Activated T-cell treated with anti-CD3 and anti-CD28 coated beads, Interleukin-2, amount 50 U/mL, for 24 hours (primary cell): ENCODE results near the gene RBM12.
"Not testable (repeated sequence)": the region's sequence is repeated elsewhere in the genome, so short reads cannot be mapped to it uniquely, and the experiment has no call there.

Experiments
- DNase-seq: peaks from one replicate; pipeline ENCODE4 v3.0.0-alpha.2; 2020
- H3K27ac Mint-ChIP-seq: 2 replicates; pipeline ENCODE4 v1.8.0; 2020; ENCODE audit warnings: mild to moderate bottlenecking, mixed read lengths
- H3K27me3 Mint-ChIP-seq: 2 replicates; pipeline ENCODE4 v1.8.0; 2020; ENCODE audit warnings: mixed read lengths
- H3K36me3 Mint-ChIP-seq: 2 replicates; pipeline ENCODE4 v1.8.0; 2020; ENCODE audit warnings: low read depth, mixed read lengths
- H3K4me1 Mint-ChIP-seq: 2 replicates; pipeline ENCODE4 v1.8.0; 2020; ENCODE audit warnings: low read depth, mixed read lengths
- H3K4me3 Mint-ChIP-seq: 2 replicates; pipeline ENCODE4 v1.8.0; 2020; ENCODE audit warnings: mild to moderate bottlenecking, moderate library complexity, mixed read lengths
- H3K9me3 Mint-ChIP-seq: 2 replicates; pipeline ENCODE4 v1.8.0; 2020; ENCODE audit warnings: mixed read lengths

RBM12 gene, protein sequence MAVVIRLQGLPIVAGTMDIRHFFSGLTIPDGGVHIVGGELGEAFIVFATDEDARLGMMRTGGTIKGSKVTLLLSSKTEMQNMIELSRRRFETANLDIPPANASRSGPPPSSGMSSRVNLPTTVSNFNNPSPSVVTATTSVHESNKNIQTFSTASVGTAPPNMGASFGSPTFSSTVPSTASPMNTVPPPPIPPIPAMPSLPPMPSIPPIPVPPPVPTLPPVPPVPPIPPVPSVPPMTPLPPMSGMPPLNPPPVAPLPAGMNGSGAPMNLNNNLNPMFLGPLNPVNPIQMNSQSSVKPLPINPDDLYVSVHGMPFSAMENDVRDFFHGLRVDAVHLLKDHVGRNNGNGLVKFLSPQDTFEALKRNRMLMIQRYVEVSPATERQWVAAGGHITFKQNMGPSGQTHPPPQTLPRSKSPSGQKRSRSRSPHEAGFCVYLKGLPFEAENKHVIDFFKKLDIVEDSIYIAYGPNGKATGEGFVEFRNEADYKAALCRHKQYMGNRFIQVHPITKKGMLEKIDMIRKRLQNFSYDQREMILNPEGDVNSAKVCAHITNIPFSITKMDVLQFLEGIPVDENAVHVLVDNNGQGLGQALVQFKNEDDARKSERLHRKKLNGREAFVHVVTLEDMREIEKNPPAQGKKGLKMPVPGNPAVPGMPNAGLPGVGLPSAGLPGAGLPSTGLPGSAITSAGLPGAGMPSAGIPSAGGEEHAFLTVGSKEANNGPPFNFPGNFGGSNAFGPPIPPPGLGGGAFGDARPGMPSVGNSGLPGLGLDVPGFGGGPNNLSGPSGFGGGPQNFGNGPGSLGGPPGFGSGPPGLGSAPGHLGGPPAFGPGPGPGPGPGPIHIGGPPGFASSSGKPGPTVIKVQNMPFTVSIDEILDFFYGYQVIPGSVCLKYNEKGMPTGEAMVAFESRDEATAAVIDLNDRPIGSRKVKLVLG

GRCh38 chr20:35664466-35665206 is at the start of gene RBM12, which contains the start of gene CPNE1:
RBM12 (minus strand) TSS chr20:35664900; CDS start chr20:35655322, 9,578 bp downstream.
CPNE1 (minus strand) TSS chr20:35664900; CDS start chr20:35632923, 31,977 bp downstream.
- H3K27me3 Mint-ChIP-seq: no peaks in the 10 kb centered on the region
- peaks cover 67% of the 10 kb centered on the region for H3K36me3 Mint-ChIP-seq
- DNase-seq: peak; percentile 96
- no peaks in the 10 kb centered on the region for H3K9me3 Mint-ChIP-seq
- H3K4me1 Mint-ChIP-seq: peaks cover 36% of the 10 kb centered on the region
- peak within 1 kb of the TSS; percentile 96 for H3K4me3 Mint-ChIP-seq
- H3K27ac Mint-ChIP-seq: peak within 1 kb of the TSS; percentile 95

DNA sequence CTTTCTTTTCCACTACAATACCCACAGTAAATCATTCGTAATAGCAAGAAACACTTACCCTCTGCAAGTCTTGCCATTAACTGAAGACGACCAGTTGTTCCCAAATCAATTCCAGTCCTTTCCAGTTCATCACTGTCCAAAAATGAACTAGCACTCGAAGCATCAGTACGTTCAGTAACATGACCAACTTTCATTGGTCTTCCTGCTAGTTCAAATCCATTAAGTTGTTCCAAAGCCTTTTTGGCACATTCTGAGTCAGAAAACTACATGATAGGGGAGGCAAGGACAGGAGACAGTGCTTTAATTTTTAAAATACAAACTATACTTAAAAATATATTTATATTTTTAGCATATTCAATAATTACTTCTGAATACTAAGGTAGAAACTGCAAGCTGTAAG is 49.4 kb upstream of the RBM12 start:
- Mint-ChIP-seq H3K36me3 (peaks cover 96% of the 10 kb centered on the region), H3K4me1 (peaks cover 71% of the 10 kb centered on the region), H3K27me3 (no peaks in the 10 kb centered on the region), H3K27ac (peak overlapping the region; percentile 75), H3K4me3 (no peak overlapping the region), H3K9me3 (no peaks in the 10 kb centered on the region)
- no peak for DNase-seq

DNA sequence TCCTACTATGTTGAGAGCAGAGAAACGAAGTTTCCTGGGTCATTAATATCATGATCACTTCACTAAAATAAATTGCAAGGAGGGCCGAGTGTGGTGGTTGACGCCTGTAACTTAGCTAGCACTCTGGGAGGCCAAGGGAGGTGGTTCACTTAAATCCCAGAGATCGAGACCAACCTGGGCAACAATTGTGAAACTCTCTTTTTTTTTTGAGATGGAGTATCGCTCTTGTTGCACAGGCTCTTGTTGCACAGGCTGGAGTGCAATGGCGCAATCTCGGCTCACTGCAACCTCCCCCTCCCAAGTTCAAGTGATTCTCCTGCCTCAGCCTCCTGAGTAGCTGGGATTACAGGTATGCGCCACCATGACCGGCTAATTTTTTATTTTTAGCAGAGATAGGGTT is 48.4 kb upstream of the RBM12 start:
- not testable (repeated sequence) for H3K9me3 Mint-ChIP-seq, H3K4me3 Mint-ChIP-seq, H3K27me3 Mint-ChIP-seq
- peaks cover 96% of the 10 kb centered on the region for H3K36me3 Mint-ChIP-seq
- peak overlapping the region; percentile 84 for H3K27ac Mint-ChIP-seq
- peak; percentile 26 for DNase-seq
- peaks cover 69% of the 10 kb centered on the region for H3K4me1 Mint-ChIP-seq

DNA sequence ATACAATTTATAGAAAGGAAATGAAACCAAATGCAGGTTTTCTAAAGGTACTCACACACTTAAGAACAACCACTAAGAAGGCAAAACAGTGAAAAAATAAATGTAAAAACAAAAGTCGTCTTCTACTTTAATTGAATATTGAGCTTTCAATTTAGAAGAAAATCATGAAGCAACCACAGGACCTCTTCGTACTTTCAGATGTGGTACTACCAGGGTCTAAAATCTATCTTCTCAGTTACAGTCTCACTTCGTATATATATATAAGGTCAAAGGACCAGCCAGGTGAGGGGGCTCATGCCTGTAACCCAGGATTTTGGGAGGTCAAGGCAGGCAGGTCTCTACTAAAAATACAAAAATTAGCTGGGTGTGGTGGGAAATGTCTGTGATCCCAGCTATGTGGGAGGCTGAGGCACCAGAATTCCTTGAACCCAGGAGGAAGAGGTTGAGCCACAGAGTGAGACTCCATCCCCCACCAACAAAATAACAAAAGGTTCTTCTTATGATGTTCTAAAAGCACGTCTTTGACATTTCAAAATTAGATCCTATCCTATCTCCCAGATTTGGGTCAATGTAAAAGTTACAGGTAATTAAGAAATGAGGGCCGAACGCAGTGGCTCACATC is 47.0 kb upstream of the RBM12 start:
- H3K4me1 Mint-ChIP-seq: peaks cover 62% of the 10 kb centered on the region
- peak; percentile 30 for DNase-seq

GRCh38 chr20:35710884-35711587 is 46.3 kb upstream of the RBM12 start:
- DNase-seq: no peak
- Mint-ChIP-seq H3K36me3 (peaks cover 92% of the 10 kb centered on the region), H3K27me3 (no peaks in the 10 kb centered on the region), H3K9me3 (no peaks in the 10 kb centered on the region), H3K4me1 (peaks cover 59% of the 10 kb centered on the region), H3K4me3 (peak overlapping the region; percentile 46), H3K27ac (peak overlapping the region; percentile 93)

More for the DNA sequence above, 47.0 kb upstream of the RBM12 start:
- H3K27me3 Mint-ChIP-seq: no peaks in the 10 kb centered on the region
- H3K27ac Mint-ChIP-seq: peak overlapping the region; percentile 93
- H3K36me3 Mint-ChIP-seq: peaks cover 92% of the 10 kb centered on the region
- H3K9me3 Mint-ChIP-seq: no peaks in the 10 kb centered on the region
- H3K4me3 Mint-ChIP-seq: peak overlapping the region; percentile 46

GRCh38 chr20:35710039-35710438 is 45.3 kb upstream of the RBM12 start:
- H3K4me3 Mint-ChIP-seq: no peak overlapping the region

DNA sequence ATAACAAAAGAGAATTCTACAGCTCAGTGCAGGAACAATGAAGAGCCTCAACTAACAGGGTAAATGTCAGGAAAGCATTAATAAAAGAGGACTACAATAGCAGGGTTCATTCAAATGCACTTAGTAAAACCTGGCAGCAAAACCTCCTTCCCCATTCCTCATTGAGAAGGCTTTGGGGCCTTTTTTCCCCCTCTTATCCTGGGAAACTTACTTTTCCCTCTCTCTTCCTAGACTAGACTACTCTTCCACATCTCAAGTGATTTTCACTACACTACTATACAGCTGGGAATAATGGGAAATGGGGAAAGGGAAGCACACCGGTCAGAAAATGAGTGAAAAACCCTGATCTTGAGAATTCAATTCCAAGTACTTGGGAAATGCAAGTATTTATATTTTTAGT is 44.6 kb upstream of the RBM12 start:
- Mint-ChIP-seq H3K27ac (peak overlapping the region; percentile 93), H3K9me3 (no peaks in the 10 kb centered on the region), H3K36me3 (peaks cover 95% of the 10 kb centered on the region), H3K27me3 (no peaks in the 10 kb centered on the region), H3K4me3 (no peak overlapping the region), H3K4me1 (peaks cover 53% of the 10 kb centered on the region)
- no peak for DNase-seq

More at GRCh38 chr20:35710039-35710438, 45.3 kb upstream of the RBM12 start:
- no peak for DNase-seq
- H3K4me1 Mint-ChIP-seq: peaks cover 51% of the 10 kb centered on the region
- peak overlapping the region; percentile 93 for H3K27ac Mint-ChIP-seq
- H3K9me3 Mint-ChIP-seq: no peaks in the 10 kb centered on the region
- H3K36me3 Mint-ChIP-seq: peaks cover 94% of the 10 kb centered on the region
- H3K27me3 Mint-ChIP-seq: no peaks in the 10 kb centered on the region

DNA sequence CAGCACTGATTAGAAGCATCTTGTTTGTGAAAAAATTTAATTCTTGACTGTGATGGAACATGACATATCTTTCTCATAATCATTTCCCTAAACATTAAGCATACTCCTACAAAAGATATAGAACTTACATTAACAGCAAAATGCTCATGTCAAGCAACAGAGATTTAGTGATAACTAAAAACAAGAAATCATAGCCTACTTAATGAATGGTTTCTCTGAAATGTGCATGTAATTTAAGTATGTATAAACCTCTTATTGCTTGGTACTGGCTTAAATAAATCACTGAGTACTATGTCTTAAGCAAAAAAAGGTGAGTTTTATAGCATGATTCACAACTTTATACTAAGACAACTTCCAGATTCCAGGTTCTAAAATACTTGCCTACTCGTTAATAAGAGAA is 43.8 kb upstream of the RBM12 start:
- H3K4me3 Mint-ChIP-seq: no peak overlapping the region
- peaks cover 95% of the 10 kb centered on the region for H3K36me3 Mint-ChIP-seq
- no peaks in the 10 kb centered on the region for H3K9me3 Mint-ChIP-seq
- H3K27ac Mint-ChIP-seq: peak overlapping the region; percentile 93
- H3K27me3 Mint-ChIP-seq: no peaks in the 10 kb centered on the region
- H3K4me1 Mint-ChIP-seq: peaks cover 51% of the 10 kb centered on the region
- no peak for DNase-seq

- DNase-seq: peak; percentile 25
- H3K27me3 Mint-ChIP-seq, H3K4me3 Mint-ChIP-seq, H3K9me3 Mint-ChIP-seq: not testable (repeated sequence)
- Mint-ChIP-seq H3K36me3 (peaks cover 97% of the 10 kb centered on the region), H3K27ac (peak overlapping the region; percentile 55), H3K4me1 (peaks cover 52% of the 10 kb centered on the region)
Observed at GRCh38 chr20:35706591-35707529, 42.2 kb upstream of the RBM12 start.

DNA sequence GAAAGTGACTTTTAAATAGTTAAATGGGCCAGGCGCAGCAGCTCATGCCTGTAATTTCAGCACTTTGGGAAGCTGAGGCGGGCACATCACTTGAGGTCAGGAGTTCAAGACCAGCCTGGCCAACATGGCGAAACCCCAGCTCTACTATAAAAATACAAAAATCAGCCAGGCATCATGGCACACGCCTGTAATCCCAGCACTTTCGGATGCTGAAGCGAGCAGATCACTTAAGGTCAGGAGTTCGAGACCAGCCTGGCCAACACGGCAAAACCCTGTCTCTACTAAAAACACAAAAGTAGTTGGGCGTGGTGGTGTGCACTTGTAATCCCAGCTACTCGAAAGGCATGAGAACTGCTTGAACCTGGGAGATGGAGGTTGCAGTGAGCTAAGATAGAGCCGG is 41.2 kb upstream of the RBM12 start:
- peaks cover 95% of the 10 kb centered on the region for H3K36me3 Mint-ChIP-seq
- not testable (repeated sequence) for H3K4me3 Mint-ChIP-seq, H3K9me3 Mint-ChIP-seq, H3K27me3 Mint-ChIP-seq
- peaks cover 50% of the 10 kb centered on the region for H3K4me1 Mint-ChIP-seq
- peak overlapping the region; percentile 81 for H3K27ac Mint-ChIP-seq
- DNase-seq: peak; percentile 26

GRCh38 chr20:35704514-35705261 is 40.0 kb upstream of the RBM12 start:
- no peak for DNase-seq
- peak overlapping the region; percentile 62 for H3K27ac Mint-ChIP-seq

More at GRCh38 chr20:35704514-35705261, 40.0 kb upstream of the RBM12 start:
- Mint-ChIP-seq H3K4me3 (no peak overlapping the region), H3K4me1 (peaks cover 49% of the 10 kb centered on the region), H3K36me3 (peaks cover 95% of the 10 kb centered on the region), H3K9me3 (no peaks in the 10 kb centered on the region), H3K27me3 (no peaks in the 10 kb centered on the region)
